Right cardiac atrium (tissue), 5 donors: ENCODE measurements around the gene RNF17. TPM values are rescaled to one million over a fixed set of nuclear protein-coding genes. Genes with fewer than 3 reads are reported as not detected.

Experiments
- ATAC-seq, 2 donors: fragments of 200-7000 bp; cut with Tn5 transposase; one replicate each; pipeline versions ENCODE4 v1.8.0 to v1.9.1; 2020; ENCODE audit warnings: moderate library complexity in 2 of 2, mild to moderate bottlenecking in 1 of 2
- DNase-seq, 3 donors: peaks; one replicate each; pipeline ENCODE4 v3.0.0-alpha.2; 2020
- H3K27ac ChIP-seq: one replicate; pipeline ENCODE4 v1.5.1; 2013; ENCODE audit warnings: mild to moderate bottlenecking, low read length, control low read depth, moderate library complexity
- H3K27me3 ChIP-seq: one replicate; pipeline ENCODE4 v1.6.1; 2013; ENCODE audit not compliant: control insufficient read depth, insufficient read depth
- H3K4me1 ChIP-seq: one replicate; pipeline ENCODE4 v1.6.1; 2013; ENCODE audit warnings: low read length; ENCODE audit not compliant: control insufficient read depth, insufficient read depth
- H3K4me3 ChIP-seq: one replicate; pipeline ENCODE4 v1.5.1; 2013; ENCODE audit warnings: low read length, control low read depth
- H3K9me3 ChIP-seq: one replicate; pipeline ENCODE4 v1.6.1; 2013; ENCODE audit warnings: low read length; ENCODE audit not compliant: control insufficient read depth
- WGBS: extraction: QIAGEN DNeasy Blood & Tissue Kit; methylation state at CpG from one replicate; pipeline ENCODE4 v1.1.7; 2013; 5-methylcytosine and 5-hydroxymethylcytosine counted together
- intact Hi-C, 4 donors: fragments of 100-400 bp; cut with DNase I; formaldehyde crosslinking; loops; one replicate each; pipeline versions ENCODE4 v1.11.0 to v1.14.0; 2022 to 2023
- polyA plus RNA-seq: library from polyadenylated mRNA; stranded (reverse); fragments of 200-250 nt; gene quantifications from one replicate; pipeline ENCODE4 v1.2.3, GENCODE V29; 2013
- total RNA-seq, 4 donors: library from RNA; stranded (reverse); fragmentation: NEBNext Ultra II Directional; extraction: Animal tissue kit (Norgen Biotek cat#: 25700); gene quantifications; one replicate each; pipeline ENCODE4 v1.2.1, GENCODE V29; 2021
- donor health status: healthy with polysubstance abuse.
- donor health status: DM: no; HTN: yes; CAD: no.
- donor health status: DM: no; HTN: no; CAD: no.
- donor health status: DM: no; HTN: yes; CAD: no; lungs with severe emphysema.
- donor health status: DM: yes; HTN: yes; CAD: no.

Gene RNF17
- total and polyA plus RNA-seq, 5 donors = 1.1 TPM; not detected in 4

GRCh38 chr13:24745861-24746617, 17.9 kb upstream of the RNF17 start:
- Histone ChIP-seq H3K4me1 (no peaks in the 10 kb centered on the region), H3K27ac (no peak overlapping the region), H3K27me3 (no peaks in the 10 kb centered on the region), H3K9me3 (no peaks in the 10 kb centered on the region), H3K4me3 (no peak overlapping the region)
- DNase-seq (peak in 1 of 3 donors; percentile 47), ATAC-seq (no peak)
- 6% methylated on average over 70 of the region's 70 CpGs for WGBS
- intact Hi-C loops = no loop called here

- Histone ChIP-seq H3K4me3 (peak overlapping the region; percentile 13), H3K4me1 (no peaks in the 10 kb centered on the region), H3K27me3 (no peaks in the 10 kb centered on the region), H3K27ac (no peak overlapping the region), H3K9me3 (no peaks in the 10 kb centered on the region)
- intact Hi-C loops = no loop called here
- WGBS = 2% methylated on average over 56 of the region's 56 CpGs
- DNase-seq (no peak), ATAC-seq (no peak)
These were observed 17.2 kb upstream of the RNF17 start for GRCh38 chr13:24746618-24747247.

- intact Hi-C loops = no loop called here
- Histone ChIP-seq H3K4me1 (no peaks in the 10 kb centered on the region), H3K9me3 (no peaks in the 10 kb centered on the region), H3K4me3 (peak overlapping the region; percentile 13), H3K27me3 (no peaks in the 10 kb centered on the region), H3K27ac (no peak overlapping the region)
- ATAC-seq (peak; percentile 24 to 45), DNase-seq (peak in 1 of 3 donors; percentile 50)
- WGBS = under 1% methylated on average over 61 of the region's 61 CpGs
These were observed 16.5 kb upstream of the RNF17 start for GRCh38 chr13:24747248-24748060.

GRCh38 chr13:24748061-24748400, 15.9 kb upstream of the RNF17 start:
- Histone ChIP-seq H3K4me1 (no peaks in the 10 kb centered on the region), H3K9me3 (no peaks in the 10 kb centered on the region), H3K27ac (no peak overlapping the region), H3K27me3 (no peaks in the 10 kb centered on the region), H3K4me3 (peak overlapping the region; percentile 13)
- intact Hi-C loops = no loop called here
- WGBS = 8% methylated on average over 10 of the region's 10 CpGs
- DNase-seq (no peak), ATAC-seq (no peak)

- H3K27ac ChIP-seq = no peak overlapping the region
- no peak for ATAC-seq
- DNase-seq = no peak
- H3K4me1 ChIP-seq = no peaks in the 10 kb centered on the region
- no peaks in the 10 kb centered on the region for H3K9me3 ChIP-seq
- H3K27me3 ChIP-seq = no peaks in the 10 kb centered on the region
- intact Hi-C loops = no loop called here
- H3K4me3 ChIP-seq = no peak overlapping the region
These were observed 4.8 kb upstream of the RNF17 start for GRCh38 chr13:24759197-24759596.

GRCh38 chr13:24764276-24764630, 284 bp downstream of the RNF17 start:
- Histone ChIP-seq H3K27me3 (no peaks in the 10 kb centered on the region), H3K4me3 (no peak overlapping the region), H3K4me1 (no peaks in the 10 kb centered on the region), H3K27ac (no peak overlapping the region), H3K9me3 (no peaks in the 10 kb centered on the region)
- intact Hi-C loops = no loop called here
- ATAC-seq (no peak), DNase-seq (peak in 1 of 3 donors; percentile 16)
- WGBS = 96% methylated on average over 15 of the region's 15 CpGs

GRCh38 chr13:24777171-24777570, 13.2 kb downstream of the RNF17 start:
- ATAC-seq (no peak), DNase-seq (no peak)
- Histone ChIP-seq H3K27me3 (no peaks in the 10 kb centered on the region), H3K4me3 (no peak overlapping the region), H3K4me1 (no peaks in the 10 kb centered on the region), H3K9me3 (no peaks in the 10 kb centered on the region), H3K27ac (no peak overlapping the region)
- WGBS = 88% methylated on average over 1 of the region's 1 CpG
- intact Hi-C loops = no loop called here

- no peaks in the 10 kb centered on the region for H3K9me3 ChIP-seq
- intact Hi-C loops = no loop called here
- ATAC-seq (no peak), DNase-seq (no peak)
- H3K4me3 ChIP-seq = no peak overlapping the region
- no peaks in the 10 kb centered on the region for H3K27me3 ChIP-seq
- H3K27ac ChIP-seq = no peak overlapping the region
- WGBS = 39% methylated on average over 1 of the region's 1 CpG
- H3K4me1 ChIP-seq = no peaks in the 10 kb centered on the region
These were observed 20.4 kb downstream of the RNF17 start for GRCh38 chr13:24784319-24784718.

- no peaks in the 10 kb centered on the region for H3K4me1 ChIP-seq
- intact Hi-C loops = no loop called here
- DNase-seq (no peak), ATAC-seq (no peak)
- H3K4me3 ChIP-seq = no peak overlapping the region
- WGBS = 62% methylated on average over 3 of the region's 3 CpGs
- no peak overlapping the region for H3K27ac ChIP-seq
- no peaks in the 10 kb centered on the region for H3K9me3 ChIP-seq
- no peaks in the 10 kb centered on the region for H3K27me3 ChIP-seq
These were observed 24.6 kb downstream of the RNF17 start for GRCh38 chr13:24788538-24788937.

- H3K4me3 ChIP-seq = no peak overlapping the region
- ATAC-seq (no peak), DNase-seq (no peak)
- intact Hi-C loops = no loop called here
- no peaks in the 10 kb centered on the region for H3K9me3 ChIP-seq
- no peak overlapping the region for H3K27ac ChIP-seq
- no peaks in the 10 kb centered on the region for H3K27me3 ChIP-seq
- H3K4me1 ChIP-seq = no peaks in the 10 kb centered on the region
- 81% methylated on average over 10 of the region's 10 CpGs for WGBS
These were observed 38.1 kb downstream of the RNF17 start for GRCh38 chr13:24802074-24802473.

GRCh38 chr13:24821207-24821606, 57.2 kb downstream of the RNF17 start:
- Histone ChIP-seq H3K27me3 (no peaks in the 10 kb centered on the region), H3K4me3 (no peak overlapping the region), H3K27ac (no peak overlapping the region), H3K4me1 (no peaks in the 10 kb centered on the region), H3K9me3 (no peaks in the 10 kb centered on the region)
- intact Hi-C loops = no loop called here
- no peak for DNase-seq
- ATAC-seq = no peak
- 77% methylated on average over 2 of the region's 2 CpGs for WGBS
